ENCODE measurements around the gene BTN2A1.

DNA sequence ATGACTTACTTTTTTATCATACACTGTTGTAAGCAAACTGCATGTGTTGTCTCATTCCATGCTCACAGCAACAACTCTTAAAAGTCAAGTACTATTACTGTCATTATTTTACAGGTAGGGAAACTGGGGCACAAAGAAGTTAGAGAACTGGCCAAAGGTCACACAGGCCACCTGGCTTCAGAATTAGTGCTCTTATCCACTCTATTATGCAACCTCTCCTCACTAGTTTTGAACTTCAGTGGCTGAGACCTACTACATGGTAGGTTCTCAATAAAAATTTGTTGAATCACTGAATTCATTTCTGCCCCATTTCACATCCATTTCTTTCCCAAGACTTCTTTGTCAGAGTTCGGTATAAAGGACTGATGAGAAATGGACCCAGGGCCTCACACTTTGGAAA is 19.8 kb upstream of the BTN2A1 start:
- TF ChIP-seq, protein P1, sequence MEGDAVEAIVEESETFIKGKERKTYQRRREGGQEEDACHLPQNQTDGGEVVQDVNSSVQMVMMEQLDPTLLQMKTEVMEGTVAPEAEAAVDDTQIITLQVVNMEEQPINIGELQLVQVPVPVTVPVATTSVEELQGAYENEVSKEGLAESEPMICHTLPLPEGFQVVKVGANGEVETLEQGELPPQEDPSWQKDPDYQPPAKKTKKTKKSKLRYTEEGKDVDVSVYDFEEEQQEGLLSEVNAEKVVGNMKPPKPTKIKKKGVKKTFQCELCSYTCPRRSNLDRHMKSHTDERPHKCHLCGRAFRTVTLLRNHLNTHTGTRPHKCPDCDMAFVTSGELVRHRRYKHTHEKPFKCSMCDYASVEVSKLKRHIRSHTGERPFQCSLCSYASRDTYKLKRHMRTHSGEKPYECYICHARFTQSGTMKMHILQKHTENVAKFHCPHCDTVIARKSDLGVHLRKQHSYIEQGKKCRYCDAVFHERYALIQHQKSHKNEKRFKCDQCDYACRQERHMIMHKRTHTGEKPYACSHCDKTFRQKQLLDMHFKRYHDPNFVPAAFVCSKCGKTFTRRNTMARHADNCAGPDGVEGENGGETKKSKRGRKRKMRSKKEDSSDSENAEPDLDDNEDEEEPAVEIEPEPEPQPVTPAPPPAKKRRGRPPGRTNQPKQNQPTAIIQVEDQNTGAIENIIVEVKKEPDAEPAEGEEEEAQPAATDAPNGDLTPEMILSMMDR (IDR thresholded peaks at IDR 0.05): no peak
- TF ChIP-seq POLR2A (IDR thresholded peaks at IDR 0.05) (no peak), EP300 (IDR thresholded peaks at IDR 0.05) (no peak)

Measured in tibial nerve (tissue), 4 donors.